ENCODE measurements around the gene ZNF776.
"Not testable (repeated sequence)": the region's sequence is repeated elsewhere in the genome, so short reads cannot be mapped to it uniquely, and the experiment has no call there.

ZNF776 gene

GRCh38 chr19:57738320-57738719, 8.3 kb upstream of the ZNF776 start:
- not testable (repeated sequence) for H3K36me3 ChIP-seq (ENCODE audit: control insufficient read depth, insufficient read depth, low read length); H3K27me3 ChIP-seq (replicated peaks; ENCODE audit: control insufficient read depth, insufficient read depth, low read length, poor library complexity, severe bottlenecking); H3K4me1 ChIP-seq (ENCODE audit: control insufficient read depth, insufficient read depth, low read length, poor library complexity, severe bottlenecking); H3K27ac ChIP-seq (ENCODE audit: insufficient read depth, low read length, poor library complexity, severe bottlenecking); H3K4me3 ChIP-seq (ENCODE audit: insufficient read depth, low read depth, low read length, poor library complexity, severe bottlenecking); H3K9me3 ChIP-seq (ENCODE audit: control insufficient read depth, low read length); DNase-seq

GRCh38 chr19:57738770-57739169, 7.8 kb upstream of the ZNF776 start:
- H3K4me3 ChIP-seq (ENCODE audit: insufficient read depth, low read depth, low read length, poor library complexity, severe bottlenecking); H3K36me3 ChIP-seq (ENCODE audit: control insufficient read depth, insufficient read depth, low read length); H3K4me1 ChIP-seq (ENCODE audit: control insufficient read depth, insufficient read depth, low read length, poor library complexity, severe bottlenecking); DNase-seq; H3K27me3 ChIP-seq (replicated peaks; ENCODE audit: control insufficient read depth, insufficient read depth, low read length, poor library complexity, severe bottlenecking); H3K9me3 ChIP-seq (ENCODE audit: control insufficient read depth, low read length); H3K27ac ChIP-seq (ENCODE audit: insufficient read depth, low read length, poor library complexity, severe bottlenecking): not testable (repeated sequence)

GRCh38 chr19:57747472-57747807, 825 bp downstream of the ZNF776 start:
- DNase-seq = no peak
- peaks cover 42% of the 10 kb centered on the region for H3K36me3 ChIP-seq (ENCODE audit: control insufficient read depth, insufficient read depth, low read length)
- H3K27me3 ChIP-seq (replicated peaks; ENCODE audit: control insufficient read depth, insufficient read depth, low read length, poor library complexity, severe bottlenecking) = no peaks in the 10 kb centered on the region
- H3K9me3 ChIP-seq (ENCODE audit: control insufficient read depth, low read length) = peaks cover 19% of the 10 kb centered on the region
- H3K4me3 ChIP-seq (ENCODE audit: insufficient read depth, low read depth, low read length, poor library complexity, severe bottlenecking) = peak overlapping the region; percentile 98
- H3K27ac ChIP-seq (ENCODE audit: insufficient read depth, low read length, poor library complexity, severe bottlenecking) = no peak overlapping the region
- peaks cover 12% of the 10 kb centered on the region for H3K4me1 ChIP-seq (ENCODE audit: control insufficient read depth, insufficient read depth, low read length, poor library complexity, severe bottlenecking)

GRCh38 chr19:57748029-57748428, 1.4 kb downstream of the ZNF776 start:
- Histone ChIP-seq H3K27me3 (replicated peaks; ENCODE audit: control insufficient read depth, insufficient read depth, low read length, poor library complexity, severe bottlenecking) (no peaks in the 10 kb centered on the region), H3K4me3 (ENCODE audit: insufficient read depth, low read depth, low read length, poor library complexity, severe bottlenecking) (no peak overlapping the region), H3K4me1 (ENCODE audit: control insufficient read depth, insufficient read depth, low read length, poor library complexity, severe bottlenecking) (peaks cover 12% of the 10 kb centered on the region), H3K36me3 (ENCODE audit: control insufficient read depth, insufficient read depth, low read length) (peaks cover 48% of the 10 kb centered on the region), H3K27ac (ENCODE audit: insufficient read depth, low read length, poor library complexity, severe bottlenecking) (no peak overlapping the region), H3K9me3 (ENCODE audit: control insufficient read depth, low read length) (peaks cover 24% of the 10 kb centered on the region)
- no peak for DNase-seq

GRCh38 chr19:57754091-57754673, 7.6 kb downstream of the ZNF776 start:
- H3K36me3 ChIP-seq (ENCODE audit: control insufficient read depth, insufficient read depth, low read length) = peaks cover 61% of the 10 kb centered on the region
- H3K4me1 ChIP-seq (ENCODE audit: control insufficient read depth, insufficient read depth, low read length, poor library complexity, severe bottlenecking) = peaks cover 2% of the 10 kb centered on the region
- H3K9me3 ChIP-seq (ENCODE audit: control insufficient read depth, low read length) = peaks cover 65% of the 10 kb centered on the region
- no peak overlapping the region for H3K4me3 ChIP-seq (ENCODE audit: insufficient read depth, low read depth, low read length, poor library complexity, severe bottlenecking)
- H3K27ac ChIP-seq (ENCODE audit: insufficient read depth, low read length, poor library complexity, severe bottlenecking) = no peak overlapping the region
- DNase-seq = no peak
- no peaks in the 10 kb centered on the region for H3K27me3 ChIP-seq (replicated peaks; ENCODE audit: control insufficient read depth, insufficient read depth, low read length, poor library complexity, severe bottlenecking)

GRCh38 chr19:57755031-57755430, 8.4 kb downstream of the ZNF776 start:
- H3K4me3 ChIP-seq (ENCODE audit: insufficient read depth, low read depth, low read length, poor library complexity, severe bottlenecking) = no peak overlapping the region
- no peak for DNase-seq
- H3K36me3 ChIP-seq (ENCODE audit: control insufficient read depth, insufficient read depth, low read length) = peaks cover 61% of the 10 kb centered on the region
- H3K9me3 ChIP-seq (ENCODE audit: control insufficient read depth, low read length) = peaks cover 64% of the 10 kb centered on the region
- H3K27ac ChIP-seq (ENCODE audit: insufficient read depth, low read length, poor library complexity, severe bottlenecking) = no peak overlapping the region
- no peaks in the 10 kb centered on the region for H3K27me3 ChIP-seq (replicated peaks; ENCODE audit: control insufficient read depth, insufficient read depth, low read length, poor library complexity, severe bottlenecking)
- H3K4me1 ChIP-seq (ENCODE audit: control insufficient read depth, insufficient read depth, low read length, poor library complexity, severe bottlenecking) = no peaks in the 10 kb centered on the region

GRCh38 chr19:57757941-57758340, 11.3 kb downstream of the ZNF776 start:
- Histone ChIP-seq H3K27me3 (replicated peaks; ENCODE audit: control insufficient read depth, insufficient read depth, low read length, poor library complexity, severe bottlenecking) (no peaks in the 10 kb centered on the region), H3K9me3 (ENCODE audit: control insufficient read depth, low read length) (peaks cover 53% of the 10 kb centered on the region), H3K36me3 (ENCODE audit: control insufficient read depth, insufficient read depth, low read length) (peaks cover 41% of the 10 kb centered on the region)

GRCh38 chr19:57759096-57759495, 12.5 kb downstream of the ZNF776 start:
- peaks cover 42% of the 10 kb centered on the region for H3K9me3 ChIP-seq (ENCODE audit: control insufficient read depth, low read length)
- DNase-seq = no peak
- H3K4me1 ChIP-seq (ENCODE audit: control insufficient read depth, insufficient read depth, low read length, poor library complexity, severe bottlenecking) = no peaks in the 10 kb centered on the region
- no peak overlapping the region for H3K27ac ChIP-seq (ENCODE audit: insufficient read depth, low read length, poor library complexity, severe bottlenecking)
- H3K27me3 ChIP-seq (replicated peaks; ENCODE audit: control insufficient read depth, insufficient read depth, low read length, poor library complexity, severe bottlenecking) = no peaks in the 10 kb centered on the region
- H3K4me3 ChIP-seq (ENCODE audit: insufficient read depth, low read depth, low read length, poor library complexity, severe bottlenecking) = no peak overlapping the region
- H3K36me3 ChIP-seq (ENCODE audit: control insufficient read depth, insufficient read depth, low read length) = peaks cover 29% of the 10 kb centered on the region

More at GRCh38 chr19:57757941-57758340, 11.3 kb downstream of the ZNF776 start:
- DNase-seq = no peak
- H3K4me3 ChIP-seq (ENCODE audit: insufficient read depth, low read depth, low read length, poor library complexity, severe bottlenecking) = no peak overlapping the region
- no peaks in the 10 kb centered on the region for H3K4me1 ChIP-seq (ENCODE audit: control insufficient read depth, insufficient read depth, low read length, poor library complexity, severe bottlenecking)
- H3K27ac ChIP-seq (ENCODE audit: insufficient read depth, low read length, poor library complexity, severe bottlenecking) = no peak overlapping the region

GRCh38 chr19:57769345-57770131, 22.9 kb downstream of the ZNF776 start, which contains the start of gene ZNF586:
Gene ZNF586 (plus strand): TSS chr19:57769676. CDS start chr19:57769843, 167 bp downstream.
- H3K9me3 ChIP-seq (ENCODE audit: control insufficient read depth, low read length) = peaks cover 6% of the 10 kb centered on the region
- H3K27me3 ChIP-seq (replicated peaks; ENCODE audit: control insufficient read depth, insufficient read depth, low read length, poor library complexity, severe bottlenecking) = no peaks in the 10 kb centered on the region
- H3K36me3 ChIP-seq (ENCODE audit: control insufficient read depth, insufficient read depth, low read length) = peaks cover 15% of the 10 kb centered on the region
- H3K4me1 ChIP-seq (ENCODE audit: control insufficient read depth, insufficient read depth, low read length, poor library complexity, severe bottlenecking) = peaks cover 4% of the 10 kb centered on the region
- H3K27ac ChIP-seq (ENCODE audit: insufficient read depth, low read length, poor library complexity, severe bottlenecking) = peak within 1 kb of the TSS; percentile 75
- H3K4me3 ChIP-seq (ENCODE audit: insufficient read depth, low read depth, low read length, poor library complexity, severe bottlenecking) = peak within 1 kb of the TSS; percentile 71
- peak; percentile 74 to 85 (median 79) for DNase-seq

- DNase-seq = no peak
- Histone ChIP-seq H3K4me1 (ENCODE audit: control insufficient read depth, insufficient read depth, low read length, poor library complexity, severe bottlenecking) (peaks cover 4% of the 10 kb centered on the region), H3K4me3 (ENCODE audit: insufficient read depth, low read depth, low read length, poor library complexity, severe bottlenecking) (no peak overlapping the region), H3K27ac (ENCODE audit: insufficient read depth, low read length, poor library complexity, severe bottlenecking) (no peak overlapping the region), H3K36me3 (ENCODE audit: control insufficient read depth, insufficient read depth, low read length) (peaks cover 32% of the 10 kb centered on the region), H3K27me3 (replicated peaks; ENCODE audit: control insufficient read depth, insufficient read depth, low read length, poor library complexity, severe bottlenecking) (no peaks in the 10 kb centered on the region), H3K9me3 (ENCODE audit: control insufficient read depth, low read length) (peaks cover 11% of the 10 kb centered on the region)
Observed at GRCh38 chr19:57771417-57771816, 24.8 kb downstream of the ZNF776 start.

Data from effector memory CD4-positive, alpha-beta T cell (primary cell).